Keratinocyte (primary cell): ENCODE measurements around the gene APCDD1. TPM values are rescaled to one million over a fixed set of nuclear protein-coding genes. Genes with fewer than 3 reads are reported as not detected.

Experiments used
- DNase-seq: peaks from one replicate; pipeline ENCODE4 v3.0.0-alpha.2; 2011; ENCODE audit warnings: low read depth, missing footprints, low spot score
- FAIRE-seq: peaks from 2 replicates; lab custom pipeline; 2011; peaks lifted over from hg19 to GRCh38; lab: Jason Lieb, UNC
- H2AFZ ChIP-seq: 2 replicates; pipeline ENCODE4 v1.6.0; 2012; ENCODE audit warnings: low read length, control low read depth, inconsistent platforms; ENCODE audit not compliant: control insufficient read depth
- H3K27ac ChIP-seq: 2 replicates; pipeline ENCODE4 v1.5.1; 2011; ENCODE audit warnings: low read length; ENCODE audit not compliant: control insufficient read depth, insufficient read depth
- H3K27me3 ChIP-seq: 3 replicates; pipeline ENCODE4 v1.6.0; 2011; ENCODE audit warnings: low read length; ENCODE audit not compliant: control insufficient read depth, insufficient read depth; ENCODE audit errors: extremely low read depth
- H3K36me3 ChIP-seq, 2 experiments: 2 replicates in 1 of 2; 3 replicates in 1 of 2; pipeline ENCODE4 v1.5.1; 2011; ENCODE audit warnings: low read length in 2 of 2, mild to moderate bottlenecking in 1 of 2; ENCODE audit not compliant: control insufficient read depth in 2 of 2, insufficient read depth in 2 of 2; ENCODE audit errors: extremely low read depth in 1 of 2
- H3K4me1 ChIP-seq: 3 replicates; pipeline ENCODE4 v1.5.1; 2011; ENCODE audit warnings: low read length; ENCODE audit not compliant: control insufficient read depth, insufficient read depth; ENCODE audit errors: extremely low read depth
- H3K4me2 ChIP-seq: 3 replicates; pipeline ENCODE4 v1.6.0; 2011; ENCODE audit warnings: low read depth, low read length; ENCODE audit not compliant: control insufficient read depth, insufficient read depth; ENCODE audit errors: extremely low read depth
- H3K4me3 ChIP-seq, 3 experiments: fragments of 200-600 bp in 1 of 3; sonication (generic) in 1 of 3; 2 replicates in 2 of 3; 3 replicates in 1 of 3; pipeline ENCODE4 v1.5.1; 2011 to 2016; ENCODE audit warnings: low read length in 3 of 3, mild to moderate bottlenecking in 3 of 3, control low read depth in 2 of 3, inconsistent platforms in 1 of 3, low read depth in 1 of 3, mixed read lengths in 1 of 3, mixed run types in 1 of 3, moderate library complexity in 1 of 3; ENCODE audit not compliant: control insufficient read depth in 2 of 3, insufficient read depth in 2 of 3; ENCODE audit errors: extremely low read depth in 1 of 3
- H3K79me2 ChIP-seq: 2 replicates; pipeline ENCODE4 v1.6.0; 2012; ENCODE audit warnings: low read length; ENCODE audit not compliant: control insufficient read depth, insufficient read depth
- H3K9ac ChIP-seq: 3 replicates; pipeline ENCODE4 v1.6.0; 2011; ENCODE audit warnings: low read length; ENCODE audit not compliant: control insufficient read depth, insufficient read depth; ENCODE audit errors: extremely low read depth
- H3K9me1 ChIP-seq: 3 replicates; pipeline ENCODE4 v1.6.0; 2011; ENCODE audit warnings: low read length; ENCODE audit not compliant: control insufficient read depth, insufficient read depth; ENCODE audit errors: extremely low read depth
- H3K9me3 ChIP-seq: 2 replicates; pipeline ENCODE4 v1.5.1; 2012; ENCODE audit warnings: low read depth, low read length; ENCODE audit not compliant: control insufficient read depth
- H4K20me1 ChIP-seq: 3 replicates; pipeline ENCODE4 v1.6.0; 2011; ENCODE audit warnings: low read length; ENCODE audit not compliant: control insufficient read depth, insufficient read depth; ENCODE audit errors: extremely low read depth
- EZH2 ChIP-seq: IDR thresholded peaks from one replicate; pipeline ENCODE4 v1.6.1; 2012; ENCODE audit warnings: inconsistent platforms, mild to moderate bottlenecking, low read length, moderate library complexity
- dilution Hi-C: fragments of 300-500 bp; cut with MboI; formaldehyde crosslinking; loops from one replicate; pipeline ENCODE4 v1.7.0; 2020; ENCODE audit warnings: low sequenced_read_pairs; ENCODE audit not compliant: extremely low pct_ligation_motif_present
- polyA plus RNA-seq, 5 experiments: library from polyadenylated mRNA; depleted of rRNA in 3 of 5; stranded (reverse) in 3 of 5; stranded (forward) in 1 of 5; unstranded in 1 of 5; fragments of >200 nt; gene quantifications; 1 replicate in 1 of 5; 2 replicates in 3 of 5; 3 replicates in 1 of 5; pipeline versions ENCODE4 v1.2.1 to v1.2.3, GENCODE V29; 2011 to 2012; ENCODE audit warnings: missing spikeins in 2 of 5, low read depth in 1 of 5, low replicate concordance in 1 of 5
- TF ChIP-seq, protein P1 (sequence below), 3 experiments: IDR thresholded peaks in 1 of 3; conservative IDR thresholded peaks in 1 of 3; optimal IDR thresholded peaks in 1 of 3; 2 replicates in 2 of 3; 3 replicates in 1 of 3; pipeline versions ENCODE3 to v1.5.1; 2011; ENCODE audit warnings: low read length in 3 of 3, mild to moderate bottlenecking in 3 of 3, moderate library complexity in 2 of 3, control low read depth in 1 of 3, inconsistent platforms in 1 of 3; ENCODE audit not compliant: insufficient read depth in 2 of 3; ENCODE audit errors: extremely low read depth in 1 of 3

Gene APCDD1
- polyA plus RNA-seq, 1 donor (not counting 4 experiments of a cell fraction or from before 2014, with no cell fraction given): 8.5 TPM

DNA sequence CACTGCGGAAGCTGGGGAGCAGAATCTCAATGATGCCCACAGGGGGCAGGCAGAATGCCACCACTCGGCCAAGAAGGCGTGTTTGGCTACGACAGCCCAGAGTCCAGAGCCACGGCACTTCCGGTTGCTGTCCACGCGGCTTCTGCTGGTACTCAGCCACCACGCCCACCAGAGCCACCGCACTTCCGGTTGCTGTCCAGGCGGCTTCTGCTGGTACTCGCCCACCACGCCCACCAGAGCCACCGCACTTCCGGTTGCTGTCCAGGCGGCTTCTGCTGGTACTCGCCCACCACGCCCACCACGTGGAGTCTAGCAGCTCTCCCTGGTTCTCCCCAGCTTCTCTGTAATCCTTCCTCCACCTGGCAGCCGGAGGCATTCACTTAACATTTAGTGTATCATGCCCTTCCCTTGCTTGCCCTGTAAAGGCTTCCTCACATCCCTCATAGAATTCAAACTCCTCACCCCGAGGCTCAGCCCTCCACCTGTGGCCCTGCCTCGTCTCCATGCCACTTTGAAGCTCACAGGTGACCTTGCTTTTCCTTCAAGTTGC, 40.1 kb upstream of the APCDD1 start:
- Histone ChIP-seq H2AFZ (no peak overlapping the region), H3K4me2 (no peak overlapping the region), H3K9me3 (peaks cover 3% of the 10 kb centered on the region), H3K4me1 (peaks cover 60% of the 10 kb centered on the region), H3K27ac (peak overlapping the region; percentile 22), H3K4me3 (no peak overlapping the region), H3K36me3 (no peaks in the 10 kb centered on the region), H3K9me1 (no peaks in the 10 kb centered on the region), H3K79me2 (no peaks in the 10 kb centered on the region), H4K20me1 (no peaks in the 10 kb centered on the region), H3K9ac (no peak overlapping the region), H3K27me3 (no peaks in the 10 kb centered on the region)
- no peak for DNase-seq
- TF ChIP-seq, protein P1, sequence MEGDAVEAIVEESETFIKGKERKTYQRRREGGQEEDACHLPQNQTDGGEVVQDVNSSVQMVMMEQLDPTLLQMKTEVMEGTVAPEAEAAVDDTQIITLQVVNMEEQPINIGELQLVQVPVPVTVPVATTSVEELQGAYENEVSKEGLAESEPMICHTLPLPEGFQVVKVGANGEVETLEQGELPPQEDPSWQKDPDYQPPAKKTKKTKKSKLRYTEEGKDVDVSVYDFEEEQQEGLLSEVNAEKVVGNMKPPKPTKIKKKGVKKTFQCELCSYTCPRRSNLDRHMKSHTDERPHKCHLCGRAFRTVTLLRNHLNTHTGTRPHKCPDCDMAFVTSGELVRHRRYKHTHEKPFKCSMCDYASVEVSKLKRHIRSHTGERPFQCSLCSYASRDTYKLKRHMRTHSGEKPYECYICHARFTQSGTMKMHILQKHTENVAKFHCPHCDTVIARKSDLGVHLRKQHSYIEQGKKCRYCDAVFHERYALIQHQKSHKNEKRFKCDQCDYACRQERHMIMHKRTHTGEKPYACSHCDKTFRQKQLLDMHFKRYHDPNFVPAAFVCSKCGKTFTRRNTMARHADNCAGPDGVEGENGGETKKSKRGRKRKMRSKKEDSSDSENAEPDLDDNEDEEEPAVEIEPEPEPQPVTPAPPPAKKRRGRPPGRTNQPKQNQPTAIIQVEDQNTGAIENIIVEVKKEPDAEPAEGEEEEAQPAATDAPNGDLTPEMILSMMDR (optimal IDR thresholded peaks at IDR 0.05 in 1 of 3, IDR thresholded peaks at IDR 0.05 in 1 of 3, conservative IDR thresholded peaks at IDR 0.05 in 1 of 3; ENCODE audit: extremely low read depth in 1 of 3, insufficient read depth in 2 of 3, low read length in 3 of 3): no peak
- no peak for TF ChIP-seq EZH2
- FAIRE-seq: no peak
- dilution Hi-C loops: no loop called here

DNA sequence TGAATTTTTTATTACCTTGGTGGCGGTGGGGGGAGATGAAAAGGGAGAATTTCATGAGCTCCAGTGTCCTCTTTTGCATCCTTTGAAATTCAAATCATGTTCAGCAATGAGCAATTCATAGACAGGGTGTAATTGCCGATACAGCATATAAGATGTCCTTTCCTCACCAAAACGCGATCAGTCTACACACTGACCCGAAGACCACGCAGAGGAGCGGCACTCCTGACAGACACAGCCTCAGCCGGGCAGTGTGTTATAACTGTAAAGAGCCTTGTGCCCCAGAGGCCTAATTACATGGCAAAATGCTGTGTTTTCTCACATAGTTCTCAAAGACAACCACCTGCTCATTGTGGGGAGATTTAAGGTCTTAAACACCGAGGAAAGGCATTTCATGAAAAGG, 38.4 kb upstream of the APCDD1 start:
- peaks cover 6% of the 10 kb centered on the region for H3K9me3 ChIP-seq
- no peaks in the 10 kb centered on the region for H4K20me1 ChIP-seq
- H3K27me3 ChIP-seq: no peaks in the 10 kb centered on the region
- DNase-seq: no peak
- no peak overlapping the region for H3K4me3 ChIP-seq
- H2AFZ ChIP-seq: no peak overlapping the region
- no peak for FAIRE-seq
- TF ChIP-seq EZH2: no peak
- TF ChIP-seq, protein P1 (optimal IDR thresholded peaks at IDR 0.05 in 1 of 3, IDR thresholded peaks at IDR 0.05 in 1 of 3, conservative IDR thresholded peaks at IDR 0.05 in 1 of 3; ENCODE audit: extremely low read depth in 1 of 3, insufficient read depth in 2 of 3, low read length in 3 of 3): no peak
- no peaks in the 10 kb centered on the region for H3K79me2 ChIP-seq
- no peak overlapping the region for H3K4me2 ChIP-seq
- dilution Hi-C loops: no loop called here
- H3K27ac ChIP-seq: no peak overlapping the region
- no peaks in the 10 kb centered on the region for H3K36me3 ChIP-seq
- H3K4me1 ChIP-seq: peaks cover 55% of the 10 kb centered on the region
- H3K9ac ChIP-seq: no peak overlapping the region
- no peaks in the 10 kb centered on the region for H3K9me1 ChIP-seq
